Dedifferentiated amniotic fluid mesenchymal stem cell (primary cell): ENCODE measurements around the gene IRAK3.
"Not testable (repeated sequence)": the region's sequence is repeated elsewhere in the genome, so short reads cannot be mapped to it uniquely, and the experiment has no call there.

Experiments
- DNase-seq: peaks from one replicate; pipeline ENCODE4 v3.0.0-alpha.2; 2016; ENCODE audit errors: extremely low spot score

IRAK3 gene

GRCh38 chr12:66174391-66175325, 14.4 kb upstream of the IRAK3 start:
- DNase-seq = not testable (repeated sequence)

- no peak for DNase-seq
Observed at GRCh38 chr12:66176105-66176900, 12.7 kb upstream of the IRAK3 start.

- DNase-seq = no peak
Observed at GRCh38 chr12:66182956-66183355, 6.1 kb upstream of the IRAK3 start.

- DNase-seq = not testable (repeated sequence)
Observed at GRCh38 chr12:66184822-66185221, 4.2 kb upstream of the IRAK3 start.

GRCh38 chr12:66187036-66187435, 2.0 kb upstream of the IRAK3 start:
- DNase-seq = no peak

GRCh38 chr12:66187821-66188220, 1.2 kb upstream of the IRAK3 start:
- DNase-seq = no peak

GRCh38 chr12:66189486-66189843, 451 bp downstream of the IRAK3 start:
- DNase-seq = no peak

- no peak for DNase-seq
Observed at GRCh38 chr12:66189889-66190288, 875 bp downstream of the IRAK3 start.

GRCh38 chr12:66190519-66191370, 1.7 kb downstream of the IRAK3 start:
- DNase-seq = no peak

- no peak for DNase-seq
Observed at GRCh38 chr12:66191547-66192126, 2.6 kb downstream of the IRAK3 start.

- no peak for DNase-seq
Observed at GRCh38 chr12:66194122-66194521, 5.1 kb downstream of the IRAK3 start.

- DNase-seq = no peak
Observed at GRCh38 chr12:66195242-66195641, 6.2 kb downstream of the IRAK3 start.

- no peak for DNase-seq
Observed at GRCh38 chr12:66196806-66197205, 7.8 kb downstream of the IRAK3 start.

GRCh38 chr12:66197495-66197921, 8.5 kb downstream of the IRAK3 start:
- DNase-seq = no peak

- no peak for DNase-seq
Observed at GRCh38 chr12:66199141-66199540, 10.1 kb downstream of the IRAK3 start.

GRCh38 chr12:66199831-66200509, 11.0 kb downstream of the IRAK3 start:
- DNase-seq = no peak

- DNase-seq = no peak
Observed at GRCh38 chr12:66203820-66204219, 14.8 kb downstream of the IRAK3 start.

- DNase-seq = no peak
Observed at GRCh38 chr12:66206141-66206540, 17.1 kb downstream of the IRAK3 start.

GRCh38 chr12:66210840-66211239, 21.8 kb downstream of the IRAK3 start:
- DNase-seq = no peak

GRCh38 chr12:66211573-66211972, 22.6 kb downstream of the IRAK3 start:
- not testable (repeated sequence) for DNase-seq

- not testable (repeated sequence) for DNase-seq
Observed at GRCh38 chr12:66213011-66213410, 24.0 kb downstream of the IRAK3 start.
